CD4-positive, CD25-positive, alpha-beta regulatory T cell (primary cell): ENCODE data around the gene LHX6. TPM values are rescaled to one million over a fixed set of nuclear protein-coding genes. Genes with fewer than 3 reads are reported as not detected.
A peak's percentile ranks its signal among the peaks of the same experiment; 100 is the strongest.

Source experiments
- ATAC-seq, 2 donors: fragments of 150-1000 bp; cut with Tn5 transposase; one replicate each; pipeline ENCODE4 v1.10.0; 2021; ENCODE audit warnings: low read depth in 2 of 2, moderate number of reproducible peaks in 2 of 2, moderate library complexity in 1 of 2
- DNase-seq, 3 donors: peaks; one replicate each; pipeline versions ENCODE4 v3.0.0 to v3.0.0-alpha.2; 2012 to 2022; ENCODE audit warnings: mixed read lengths in 1 of 3
- H3K27ac ChIP-seq: one replicate; pipeline ENCODE4 v1.7.0; 2013; ENCODE audit warnings: mild to moderate bottlenecking, low read length; ENCODE audit not compliant: insufficient read depth, poor library complexity, severe bottlenecking
- H3K27me3 ChIP-seq: one replicate; pipeline ENCODE4 v1.7.0; 2013; ENCODE audit warnings: low read length; ENCODE audit not compliant: control insufficient read depth, insufficient read depth
- H3K36me3 ChIP-seq: one replicate; pipeline ENCODE4 v1.7.0; 2013; ENCODE audit warnings: mild to moderate bottlenecking, low read length, moderate library complexity; ENCODE audit not compliant: control insufficient read depth, insufficient read depth
- H3K4me1 ChIP-seq: 2 replicates; pipeline ENCODE4 v1.7.0; 2013; ENCODE audit warnings: mild to moderate bottlenecking, low read length; ENCODE audit not compliant: insufficient read depth, control insufficient read depth, poor library complexity, severe bottlenecking
- H3K4me3 ChIP-seq: one replicate; pipeline ENCODE4 v1.7.0; 2013; ENCODE audit warnings: low read depth, mild to moderate bottlenecking, low read length, moderate library complexity
- H3K9me3 ChIP-seq, 2 experiments: 1 replicate in 1 of 2; 2 replicates in 1 of 2; pipeline ENCODE4 v1.7.0; 2013; ENCODE audit warnings: low read length in 2 of 2, mild to moderate bottlenecking in 1 of 2, moderate library complexity in 1 of 2; ENCODE audit not compliant: control insufficient read depth in 2 of 2
- H3K27ac Mint-ChIP-seq, 3 donors: one replicate each; pipeline ENCODE4 v1.8.0; 2020 to 2022; ENCODE audit warnings: mild to moderate bottlenecking in 3 of 3, mixed read lengths in 3 of 3, moderate library complexity in 2 of 3
- H3K27me3 Mint-ChIP-seq: one replicate; pipeline ENCODE4 v1.8.0; 2022; ENCODE audit warnings: mild to moderate bottlenecking, mixed read lengths
- H3K36me3 Mint-ChIP-seq: one replicate; pipeline ENCODE4 v1.8.0; 2020; ENCODE audit warnings: mixed read lengths
- H3K4me1 Mint-ChIP-seq, 4 donors: one replicate each; pipeline ENCODE4 v1.8.0; 2020 to 2022; ENCODE audit warnings: mixed read lengths in 4 of 4, mild to moderate bottlenecking in 1 of 4
- H3K4me3 Mint-ChIP-seq, 4 donors: one replicate each; pipeline ENCODE4 v1.8.0; 2020 to 2022; ENCODE audit warnings: mild to moderate bottlenecking in 4 of 4, mixed read lengths in 4 of 4, moderate library complexity in 3 of 4
- H3K9me3 Mint-ChIP-seq, 7 donors: one replicate each; pipeline ENCODE4 v1.8.0; 2020 to 2022; ENCODE audit warnings: mixed read lengths in 7 of 7, mild to moderate bottlenecking in 3 of 7, moderate library complexity in 2 of 7
- polyA plus RNA-seq, 4 donors: library from polyadenylated mRNA; unstranded; fragments of 300-500 nt; fragmentation: Illumina TruSeq; gene quantifications; one replicate each; pipeline ENCODE4 v1.2.3, GENCODE V29; 2021
- total RNA-seq: library from RNA; stranded (reverse); gene quantifications from one replicate; pipeline ENCODE4 v1.2.3, GENCODE V29; 2022

The LHX6 gene
- total and polyA plus RNA-seq, 5 donors from 2014 or later = not detected

GRCh38 chr9:122252796-122253195 lies 24.0 kb upstream of the LHX6 start:
- Histone ChIP-seq H3K36me3 (peaks cover 72% of the 10 kb centered on the region), H3K27me3 (no peaks in the 10 kb centered on the region), H3K9me3 (no peaks in the 10 kb centered on the region), H3K27ac (no peak overlapping the region), H3K4me3 (no peak overlapping the region), H3K4me1 (no peaks in the 10 kb centered on the region)
- H3K27ac Mint-ChIP-seq = peak overlapping the region in 1 of 3 donors; percentile 52
- no peak overlapping the region for H3K4me3 Mint-ChIP-seq
- no peaks in the 10 kb centered on the region for H3K27me3 Mint-ChIP-seq
- DNase-seq = no peak
- H3K9me3 Mint-ChIP-seq = no peaks in the 10 kb centered on the region
- peaks cover 28 to 49% (median 30%) of the 10 kb centered on the region in 4 donors for H3K4me1 Mint-ChIP-seq
- no peak for ATAC-seq
- H3K36me3 Mint-ChIP-seq = peaks cover 39% of the 10 kb centered on the region

GRCh38 chr9:122251351-122251750 lies 22.6 kb upstream of the LHX6 start:
- Histone ChIP-seq H3K27ac (no peak overlapping the region), H3K9me3 (no peaks in the 10 kb centered on the region), H3K27me3 (no peaks in the 10 kb centered on the region), H3K4me1 (no peaks in the 10 kb centered on the region), H3K4me3 (no peak overlapping the region), H3K36me3 (peaks cover 74% of the 10 kb centered on the region)
- Mint-ChIP-seq H3K9me3 (no peaks in the 10 kb centered on the region), H3K36me3 (peaks cover 42% of the 10 kb centered on the region), H3K27ac (no peak overlapping the region), H3K27me3 (no peaks in the 10 kb centered on the region), H3K4me1 (peaks cover 19 to 39% (median 23%) of the 10 kb centered on the region in 4 donors), H3K4me3 (no peak overlapping the region)
- no peak for ATAC-seq
- DNase-seq = no peak

- H3K27ac ChIP-seq = no peak overlapping the region
- H3K27me3 Mint-ChIP-seq = no peaks in the 10 kb centered on the region
- peaks cover 89% of the 10 kb centered on the region for H3K36me3 ChIP-seq
- H3K9me3 Mint-ChIP-seq = peaks cover 0 to 2% (median 0%) of the 10 kb centered on the region in 7 donors
- no peak for DNase-seq
- no peak overlapping the region for H3K27ac Mint-ChIP-seq
- no peak overlapping the region for H3K4me3 Mint-ChIP-seq
- H3K9me3 ChIP-seq = no peaks in the 10 kb centered on the region
- peaks cover 56% of the 10 kb centered on the region for H3K36me3 Mint-ChIP-seq
- no peaks in the 10 kb centered on the region for H3K4me1 ChIP-seq
- H3K4me1 Mint-ChIP-seq = peaks cover 5 to 19% (median 14%) of the 10 kb centered on the region in 4 donors
- no peaks in the 10 kb centered on the region for H3K27me3 ChIP-seq
- no peak overlapping the region for H3K4me3 ChIP-seq
- ATAC-seq = no peak
Measured at GRCh38 chr9:122248448-122248865, 19.7 kb upstream of the LHX6 start.

- Mint-ChIP-seq H3K36me3 (peaks cover 50% of the 10 kb centered on the region), H3K27ac (no peak overlapping the region), H3K9me3 (peaks cover 0 to 2% (median 0%) of the 10 kb centered on the region in 7 donors), H3K4me1 (peaks cover 5 to 9% (median 6%) of the 10 kb centered on the region in 4 donors), H3K27me3 (no peaks in the 10 kb centered on the region), H3K4me3 (no peak overlapping the region)
- peaks cover 89% of the 10 kb centered on the region for H3K36me3 ChIP-seq
- no peaks in the 10 kb centered on the region for H3K27me3 ChIP-seq
- H3K9me3 ChIP-seq = no peaks in the 10 kb centered on the region
- DNase-seq = no peak
- no peak overlapping the region for H3K4me3 ChIP-seq
- ATAC-seq = no peak
- H3K4me1 ChIP-seq = no peaks in the 10 kb centered on the region
- H3K27ac ChIP-seq = no peak overlapping the region
Measured at GRCh38 chr9:122246666-122247065, 17.9 kb upstream of the LHX6 start.

GRCh38 chr9:122244349-122244748 lies 15.6 kb upstream of the LHX6 start:
- Histone ChIP-seq H3K9me3 (no peaks in the 10 kb centered on the region), H3K4me1 (no peaks in the 10 kb centered on the region), H3K27me3 (no peaks in the 10 kb centered on the region), H3K4me3 (no peak overlapping the region), H3K27ac (no peak overlapping the region), H3K36me3 (peaks cover 95% of the 10 kb centered on the region)
- no peaks in the 10 kb centered on the region for H3K27me3 Mint-ChIP-seq
- no peak for ATAC-seq
- H3K4me1 Mint-ChIP-seq = peaks cover 0 to 3% (median 0%) of the 10 kb centered on the region in 4 donors
- H3K4me3 Mint-ChIP-seq = no peak overlapping the region
- peaks cover 46% of the 10 kb centered on the region for H3K36me3 Mint-ChIP-seq
- DNase-seq = no peak
- H3K27ac Mint-ChIP-seq = peak overlapping the region in 1 of 3 donors; percentile 18
- peaks cover 0 to 2% (median 0%) of the 10 kb centered on the region in 7 donors for H3K9me3 Mint-ChIP-seq

GRCh38 chr9:122239722-122240121 lies 11.0 kb upstream of the LHX6 start:
- Histone ChIP-seq H3K4me3 (no peak overlapping the region), H3K9me3 (no peaks in the 10 kb centered on the region), H3K27me3 (no peaks in the 10 kb centered on the region), H3K4me1 (no peaks in the 10 kb centered on the region), H3K27ac (no peak overlapping the region), H3K36me3 (peaks cover 54% of the 10 kb centered on the region)
- ATAC-seq = no peak
- no peaks in the 10 kb centered on the region for H3K9me3 Mint-ChIP-seq
- H3K4me3 Mint-ChIP-seq = no peak overlapping the region
- no peak overlapping the region for H3K27ac Mint-ChIP-seq
- no peaks in the 10 kb centered on the region for H3K4me1 Mint-ChIP-seq
- no peak for DNase-seq
- peaks cover 29% of the 10 kb centered on the region for H3K36me3 Mint-ChIP-seq
- no peaks in the 10 kb centered on the region for H3K27me3 Mint-ChIP-seq

- Mint-ChIP-seq H3K4me1 (no peaks in the 10 kb centered on the region), H3K36me3 (peaks cover 15% of the 10 kb centered on the region), H3K27me3 (peaks cover 7% of the 10 kb centered on the region), H3K4me3 (no peak overlapping the region), H3K9me3 (no peaks in the 10 kb centered on the region), H3K27ac (no peak overlapping the region)
- Histone ChIP-seq H3K9me3 (no peaks in the 10 kb centered on the region), H3K36me3 (peaks cover 24% of the 10 kb centered on the region), H3K4me1 (no peaks in the 10 kb centered on the region), H3K27me3 (peaks cover 3% of the 10 kb centered on the region), H3K27ac (no peak overlapping the region), H3K4me3 (no peak overlapping the region)
- DNase-seq = no peak
- ATAC-seq = no peak
Measured at GRCh38 chr9:122236681-122237080, 7.9 kb upstream of the LHX6 start.

- Mint-ChIP-seq H3K4me3 (no peak overlapping the region), H3K27me3 (peaks cover 7% of the 10 kb centered on the region), H3K27ac (peak overlapping the region in 1 of 3 donors; percentile 67), H3K36me3 (peaks cover 4% of the 10 kb centered on the region), H3K9me3 (no peaks in the 10 kb centered on the region), H3K4me1 (no peaks in the 10 kb centered on the region)
- H3K27me3 ChIP-seq = peaks cover 27% of the 10 kb centered on the region
- ATAC-seq (no peak), DNase-seq (no peak)
- H3K27ac ChIP-seq = no peak overlapping the region
- H3K4me3 ChIP-seq = no peak overlapping the region
- peaks cover 2% of the 10 kb centered on the region for H3K36me3 ChIP-seq
- H3K9me3 ChIP-seq = no peaks in the 10 kb centered on the region
- no peaks in the 10 kb centered on the region for H3K4me1 ChIP-seq
Measured at GRCh38 chr9:122234022-122234748, 5.4 kb upstream of the LHX6 start.
